ENCODE measurements around the gene CYP2S1.

CYP2S1 gene

GRCh38 chr19:41195675-41196497 is 2.9 kb downstream of the CYP2S1 start:
- DNase-seq (ENCODE audit: low read depth in 2 of 2), result no peak

GRCh38 chr19:41198559-41198958 is 5.5 kb downstream of the CYP2S1 start:
- no peak for DNase-seq (ENCODE audit: low read depth in 2 of 2)

- DNase-seq (ENCODE audit: low read depth in 2 of 2), result no peak
Measured at GRCh38 chr19:41203371-41203770, 10.4 kb downstream of the CYP2S1 start.

GRCh38 chr19:41204338-41204737 is 11.3 kb downstream of the CYP2S1 start:
- DNase-seq (ENCODE audit: low read depth in 2 of 2), result peak; percentile 57 to 69

GRCh38 chr19:41205995-41206394 is 13.0 kb downstream of the CYP2S1 start:
- no peak for DNase-seq (ENCODE audit: low read depth in 2 of 2)

GRCh38 chr19:41206456-41206855 is 13.4 kb downstream of the CYP2S1 start:
- no peak for DNase-seq (ENCODE audit: low read depth in 2 of 2)

GRCh38 chr19:41206926-41207750 is 14.1 kb downstream of the CYP2S1 start:
- no peak for DNase-seq (ENCODE audit: low read depth in 2 of 2)

GRCh38 chr19:41214161-41214560 is 21.1 kb downstream of the CYP2S1 start:
- no peak for DNase-seq (ENCODE audit: low read depth in 2 of 2)

GRCh38 chr19:41217741-41218140 is 24.7 kb downstream of the CYP2S1 start:
- DNase-seq (ENCODE audit: low read depth in 2 of 2), result no peak

GRCh38 chr19:41218249-41218614 is 25.2 kb downstream of the CYP2S1 start:
- no peak for DNase-seq (ENCODE audit: low read depth in 2 of 2)

- DNase-seq (ENCODE audit: low read depth in 2 of 2), result no peak
Measured at GRCh38 chr19:41218615-41219507, 25.8 kb downstream of the CYP2S1 start, which contains the start of gene AXL. AXL (plus strand) TSS chr19:41219223; CDS start chr19:41219393, 170 bp downstream.

- DNase-seq (ENCODE audit: low read depth in 2 of 2), result no peak
Measured at GRCh38 chr19:41219924-41220567, 27.0 kb downstream of the CYP2S1 start.

GRCh38 chr19:41220811-41221210 is 27.8 kb downstream of the CYP2S1 start:
- no peak for DNase-seq (ENCODE audit: low read depth in 2 of 2)

GRCh38 chr19:41221514-41222205 is 28.6 kb downstream of the CYP2S1 start:
- DNase-seq (ENCODE audit: low read depth in 2 of 2), result no peak

GRCh38 chr19:41222240-41222639 is 29.2 kb downstream of the CYP2S1 start:
- no peak for DNase-seq (ENCODE audit: low read depth in 2 of 2)

GRCh38 chr19:41223431-41224234 is 30.6 kb downstream of the CYP2S1 start:
- DNase-seq (ENCODE audit: low read depth in 2 of 2), result no peak

GRCh38 chr19:41224632-41225031 is 31.6 kb downstream of the CYP2S1 start:
- DNase-seq (ENCODE audit: low read depth in 2 of 2), result no peak

GRCh38 chr19:41225238-41226052 is 32.4 kb downstream of the CYP2S1 start:
- DNase-seq (ENCODE audit: low read depth in 2 of 2), result no peak
